Activated CD4-positive, alpha-beta T cell treated with anti-CD3 and anti-CD28 coated beads for 4 hours (primary cell): ENCODE data around the gene TNS3.

ENCODE experiments used
- DNase-seq, 2 donors: peaks; one replicate each; pipeline ENCODE4 v3.0.0-alpha.2; 2020

The TNS3 gene

DNA sequence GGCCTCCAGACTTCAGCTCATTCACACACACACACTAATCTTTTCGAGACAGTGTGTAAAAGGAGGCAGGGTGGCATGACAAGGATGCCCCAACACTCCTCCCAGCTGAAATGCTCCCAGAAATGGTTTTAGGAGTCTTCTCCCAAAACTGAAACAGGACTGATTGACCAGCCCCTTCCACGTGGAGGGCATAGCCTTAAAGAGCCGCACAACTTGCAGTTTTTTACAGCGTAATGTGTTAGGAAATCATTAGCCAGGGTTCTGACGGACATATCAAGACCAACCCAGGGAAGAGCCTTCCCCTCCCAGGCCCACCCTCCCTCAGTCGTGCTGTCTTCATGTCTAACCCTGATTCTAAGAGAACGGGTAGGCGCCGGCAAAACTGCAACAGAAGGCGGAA lies 224.6 kb downstream of the TNS3 start:
- DNase-seq = no peak

DNA sequence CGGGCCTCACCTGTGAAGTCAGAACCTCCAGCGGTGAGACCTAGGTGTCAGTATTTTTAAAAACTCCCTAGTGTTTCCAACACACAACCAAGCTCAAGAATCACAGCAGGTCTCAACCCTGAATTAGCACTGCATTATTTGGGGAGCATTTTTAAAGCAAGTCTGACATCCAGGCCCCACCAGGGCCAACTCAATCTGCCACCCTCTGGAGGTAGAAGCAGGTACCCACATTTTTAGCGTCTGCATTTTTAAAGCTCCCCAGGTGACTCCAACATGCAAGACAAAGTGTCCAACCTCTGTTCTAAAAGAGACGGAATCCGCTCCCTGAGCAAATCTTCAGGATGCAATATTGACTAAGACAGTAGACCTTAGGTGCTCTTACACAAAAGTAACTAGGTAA lies 225.7 kb downstream of the TNS3 start:
- DNase-seq = no peak

DNA sequence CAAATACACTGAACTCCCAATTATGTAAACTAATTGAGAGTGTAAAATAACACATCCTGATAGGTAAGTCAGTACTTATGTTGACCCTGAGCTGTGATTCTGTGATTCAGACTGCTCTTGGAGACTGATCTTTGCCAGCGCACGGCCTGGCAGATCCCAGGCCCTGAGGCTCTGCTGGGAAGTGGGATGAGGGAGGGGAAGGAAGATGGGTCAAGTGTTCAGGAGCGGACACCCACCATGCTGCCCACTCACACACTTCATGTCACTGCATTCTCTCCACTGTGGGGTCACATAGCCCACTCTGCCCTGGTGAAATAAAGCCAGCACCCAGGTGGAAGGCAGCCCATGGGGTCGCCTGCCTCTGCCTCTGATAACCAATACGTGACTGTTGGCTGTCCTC lies 226.2 kb downstream of the TNS3 start:
- DNase-seq = no peak

GRCh38 chr7:47354831-47355541 lies 226.9 kb downstream of the TNS3 start:
- no peak for DNase-seq

- DNase-seq = no peak
These were observed 227.8 kb downstream of the TNS3 start for GRCh38 chr7:47354071-47354470.

DNA sequence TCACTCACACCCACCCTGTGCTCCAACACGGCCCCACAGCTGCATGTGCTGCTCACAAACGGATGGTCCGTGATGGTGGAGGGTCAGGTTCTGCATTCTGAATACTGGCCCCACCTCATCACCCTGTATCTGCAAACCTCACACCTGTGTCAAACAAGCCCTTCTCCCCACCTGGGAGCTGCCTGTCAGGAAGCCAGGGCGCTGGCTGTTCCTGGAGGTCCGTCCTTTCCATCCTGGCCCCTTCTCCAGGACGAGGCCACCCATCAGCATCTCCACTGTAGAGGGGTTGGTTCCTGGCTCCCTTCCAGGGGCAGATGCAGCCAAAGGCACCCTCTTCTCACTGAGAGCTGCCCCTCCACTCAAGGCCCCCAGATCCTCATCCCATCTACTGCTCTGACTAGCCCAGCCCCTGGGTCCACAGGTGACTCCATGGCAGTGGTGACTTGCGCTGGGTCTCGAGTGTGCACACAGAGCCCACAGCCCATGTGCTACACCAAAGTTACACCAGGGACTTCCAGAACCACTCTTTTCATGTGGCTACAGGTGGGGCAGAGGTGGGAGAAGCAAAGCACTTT lies 229.4 kb downstream of the TNS3 start:
- no peak for DNase-seq

DNA sequence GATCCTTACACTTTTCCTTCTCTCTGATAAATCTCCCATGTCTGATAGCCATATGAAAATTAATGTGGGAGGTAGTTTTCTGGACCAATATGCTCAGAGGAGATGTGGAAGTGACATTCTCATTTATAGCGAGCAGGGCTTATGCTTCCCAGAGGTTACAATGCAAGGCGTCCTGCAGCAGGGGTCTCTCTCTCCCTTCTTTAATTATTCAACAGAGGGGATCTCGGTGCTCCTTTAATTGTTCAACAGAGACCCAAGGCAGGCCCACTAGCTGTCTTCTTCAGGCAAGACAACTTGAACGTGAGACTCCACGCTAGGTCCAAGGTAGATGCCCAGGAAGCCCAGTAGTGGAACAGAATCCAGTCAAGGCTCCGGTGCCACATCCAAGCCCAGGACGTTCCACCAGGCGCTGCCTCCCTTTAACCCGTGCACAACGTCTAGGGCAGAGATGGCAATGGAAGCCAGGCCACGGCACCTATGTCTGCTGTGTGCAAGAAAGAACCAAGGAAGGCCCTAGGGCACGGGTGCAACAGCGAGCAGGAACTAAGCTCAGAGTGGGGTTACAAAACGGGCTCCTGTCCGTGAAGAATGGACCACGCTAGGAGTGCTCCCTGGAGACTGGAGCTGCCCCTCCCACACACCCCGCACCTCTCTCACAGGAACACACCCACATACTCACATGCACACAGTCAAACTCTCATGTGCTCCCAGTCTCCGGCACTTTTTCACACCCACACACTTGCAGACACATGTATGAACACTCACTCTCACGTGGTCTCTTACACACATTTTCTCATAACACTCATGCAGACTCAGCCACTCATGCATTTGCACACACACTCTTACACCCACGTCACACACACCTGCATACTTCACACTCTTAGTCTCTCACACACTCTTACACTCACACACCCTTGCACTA lies 230.4 kb downstream of the TNS3 start:
- no peak for DNase-seq

GRCh38 chr7:47350425-47350824 lies 231.5 kb downstream of the TNS3 start:
- no peak for DNase-seq

GRCh38 chr7:47349401-47349800 lies 232.5 kb downstream of the TNS3 start:
- no peak for DNase-seq

GRCh38 chr7:47347816-47348385 lies 234.0 kb downstream of the TNS3 start:
- DNase-seq = no peak

DNA sequence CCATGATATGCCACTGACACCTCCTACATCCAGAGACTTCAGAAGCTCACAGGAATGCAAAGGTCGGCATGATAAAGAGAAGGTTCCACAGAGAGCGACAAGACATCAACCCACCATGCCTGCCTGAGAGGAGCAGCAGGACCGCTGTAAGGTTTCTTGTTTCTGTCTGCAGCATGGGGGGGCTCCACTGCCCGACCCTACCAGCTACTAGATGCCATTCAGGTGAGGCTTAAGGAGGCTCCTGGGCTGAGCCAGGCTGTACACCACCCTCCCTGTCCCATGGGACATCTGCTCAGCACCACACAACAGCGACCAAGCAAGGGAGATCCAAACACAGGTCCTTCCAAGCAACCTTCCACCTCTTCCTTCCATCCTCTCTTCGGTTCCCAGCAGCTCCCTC lies 234.6 kb downstream of the TNS3 start:
- no peak for DNase-seq

DNA sequence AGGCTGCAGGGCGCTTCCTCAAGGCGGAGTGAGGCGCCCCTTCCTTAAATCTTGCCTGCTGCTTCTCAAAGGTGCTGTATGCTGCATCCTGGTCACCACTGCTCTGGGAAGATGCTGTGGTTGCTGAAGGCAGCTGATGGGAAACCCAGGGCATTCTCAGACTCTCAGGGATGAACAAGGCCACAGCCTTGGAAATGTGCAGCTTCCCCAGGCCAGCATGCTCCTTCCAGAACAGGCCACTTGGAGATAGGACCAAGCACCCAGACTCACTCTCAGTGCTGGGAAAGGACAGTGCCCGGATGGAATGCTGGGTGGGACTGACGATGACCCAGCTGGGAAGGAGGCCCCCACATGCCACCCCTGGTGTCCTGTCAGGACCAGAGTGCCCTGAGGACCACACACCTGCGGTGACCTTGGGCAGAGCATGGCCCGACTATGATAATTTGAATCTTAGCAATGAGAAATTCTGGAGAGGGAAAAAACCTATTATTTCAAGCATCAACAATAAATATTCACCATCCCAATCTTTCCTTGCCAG lies 235.5 kb downstream of the TNS3 start:
- DNase-seq = no peak

GRCh38 chr7:47345857-47346298 lies 236.0 kb downstream of the TNS3 start:
- no peak for DNase-seq

GRCh38 chr7:47344171-47344955 lies 237.5 kb downstream of the TNS3 start:
- no peak for DNase-seq

DNA sequence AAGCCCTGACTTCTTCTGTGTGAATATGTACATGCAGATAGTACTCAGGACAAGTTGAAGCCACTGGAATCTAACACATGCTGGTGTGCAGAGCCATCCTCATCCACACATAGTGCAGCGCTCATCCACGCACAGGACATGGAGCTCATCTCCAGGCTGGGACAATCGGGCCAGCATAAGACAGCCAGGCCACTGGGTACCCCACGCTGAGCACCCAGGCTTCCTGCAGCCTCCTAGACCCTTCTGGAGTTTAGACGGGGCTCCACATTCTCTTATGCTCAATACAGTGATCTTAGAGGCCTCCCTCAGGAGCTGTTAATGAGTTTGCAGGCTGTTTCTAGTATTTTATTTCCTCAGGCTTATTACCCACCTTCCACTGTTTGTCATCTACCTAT lies 238.9 kb downstream of the TNS3 start:
- DNase-seq = no peak

GRCh38 chr7:47342296-47343060 lies 239.4 kb downstream of the TNS3 start:
- no peak for DNase-seq

DNA sequence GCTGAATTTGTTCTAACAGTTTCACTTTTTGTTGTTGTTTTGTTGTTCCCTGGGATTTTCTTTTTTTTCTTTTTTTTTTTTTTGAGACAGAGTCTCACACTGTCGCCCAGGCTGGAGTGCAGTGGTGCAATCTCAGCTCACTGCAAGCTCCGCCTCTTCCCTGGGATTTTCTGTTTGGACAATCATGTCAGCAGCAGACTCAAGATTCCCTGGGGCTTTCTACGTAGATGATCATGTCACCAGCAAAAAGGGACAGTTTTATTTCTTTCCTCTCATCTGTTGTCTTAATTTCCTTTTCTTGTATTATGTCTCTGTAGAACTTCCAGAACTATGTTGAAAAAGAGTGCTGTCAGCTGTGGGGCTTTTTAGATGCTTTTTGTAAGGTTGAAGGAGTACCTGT lies 241.4 kb downstream of the TNS3 start:
- DNase-seq = no peak

- DNase-seq = no peak
These were observed 243.9 kb downstream of the TNS3 start for GRCh38 chr7:47338026-47338425.

DNA sequence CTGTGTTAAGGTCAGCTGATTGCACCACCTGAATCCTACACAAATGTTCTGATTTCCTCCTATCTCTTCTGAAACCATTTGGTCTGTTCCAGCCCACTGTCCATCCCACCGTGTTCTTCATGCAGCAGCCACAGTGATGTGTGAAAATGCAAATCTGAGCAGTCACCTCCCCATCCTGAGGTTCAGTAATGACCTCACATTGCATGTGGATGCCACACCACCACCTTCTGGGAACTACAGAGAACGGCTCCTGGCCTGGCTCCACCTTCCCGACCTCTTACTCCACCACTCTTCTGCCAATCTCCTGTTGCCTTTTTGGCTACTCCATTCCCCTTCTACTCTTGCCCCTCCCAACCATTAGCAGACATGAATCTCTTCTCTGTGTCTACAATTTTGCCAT lies 244.4 kb downstream of the TNS3 start:
- no peak for DNase-seq

GRCh38 chr7:47336472-47337425 lies 245.2 kb downstream of the TNS3 start:
- no peak for DNase-seq
